ENCODE results near the gene PATJ.

The PATJ gene

DNA sequence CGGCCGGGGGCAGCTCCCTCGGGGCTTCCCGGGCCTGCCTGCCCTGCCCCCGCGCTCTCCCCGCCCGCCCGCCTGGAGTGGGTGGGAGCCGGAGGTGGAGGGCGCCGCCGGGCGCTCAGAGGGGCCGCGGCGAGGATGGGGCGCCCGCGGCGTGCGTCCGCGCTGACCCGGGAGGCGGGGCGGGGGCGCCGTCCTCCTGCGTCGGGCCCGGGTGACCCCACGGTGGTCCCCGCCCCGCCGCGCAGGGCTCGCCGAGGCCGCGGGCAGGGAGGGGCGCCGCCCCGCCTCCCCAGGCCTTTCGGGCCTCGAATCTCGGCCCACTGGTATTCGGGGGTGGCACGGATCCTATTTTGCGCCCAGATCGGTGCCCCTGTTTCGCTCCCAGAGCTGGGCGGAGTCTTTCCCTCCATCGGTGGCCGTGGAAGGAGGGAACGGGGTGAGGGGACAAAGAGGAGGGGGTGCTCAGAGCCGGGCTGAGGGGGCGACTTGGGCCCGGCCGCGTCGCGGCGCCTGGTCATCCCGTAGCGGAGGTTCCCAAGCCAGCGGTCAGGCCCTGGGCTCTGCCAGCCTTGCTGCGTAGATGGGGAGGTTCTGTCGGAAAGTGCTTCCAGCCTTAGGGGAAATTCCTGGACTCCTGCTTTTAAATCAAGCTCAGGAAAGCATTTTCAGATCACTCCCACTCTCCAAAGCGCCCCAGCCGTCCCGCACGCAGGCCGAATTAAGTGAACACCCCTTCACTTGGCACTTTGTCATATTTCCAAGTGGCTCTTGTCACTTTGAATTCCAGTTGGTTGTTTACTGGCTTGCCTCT, 545 bp downstream of the PATJ start:
- Histone ChIP-seq H3K36me3 (ENCODE audit: control insufficient read depth, insufficient read depth, low read length) (no peaks in the 10 kb centered on the region), H3K9me3 (ENCODE audit: control insufficient read depth, low read length) (no peaks in the 10 kb centered on the region), H3K27ac (peak overlapping the region; percentile 89), H3K27me3 (ENCODE audit: control insufficient read depth, insufficient read depth, low read length) (no peaks in the 10 kb centered on the region), H3K4me2 (ENCODE audit: low read length) (peak overlapping the region; percentile 93), H3K9ac (peak overlapping the region; percentile 53), H3K4me3 (ENCODE audit: low read depth, low read length) (peak overlapping the region; percentile 65), H2AFZ (peak overlapping the region; percentile 95), H3K4me1 (peaks cover 2% of the 10 kb centered on the region), H3K79me2 (peaks cover 2% of the 10 kb centered on the region)
- TF ChIP-seq, protein P1, sequence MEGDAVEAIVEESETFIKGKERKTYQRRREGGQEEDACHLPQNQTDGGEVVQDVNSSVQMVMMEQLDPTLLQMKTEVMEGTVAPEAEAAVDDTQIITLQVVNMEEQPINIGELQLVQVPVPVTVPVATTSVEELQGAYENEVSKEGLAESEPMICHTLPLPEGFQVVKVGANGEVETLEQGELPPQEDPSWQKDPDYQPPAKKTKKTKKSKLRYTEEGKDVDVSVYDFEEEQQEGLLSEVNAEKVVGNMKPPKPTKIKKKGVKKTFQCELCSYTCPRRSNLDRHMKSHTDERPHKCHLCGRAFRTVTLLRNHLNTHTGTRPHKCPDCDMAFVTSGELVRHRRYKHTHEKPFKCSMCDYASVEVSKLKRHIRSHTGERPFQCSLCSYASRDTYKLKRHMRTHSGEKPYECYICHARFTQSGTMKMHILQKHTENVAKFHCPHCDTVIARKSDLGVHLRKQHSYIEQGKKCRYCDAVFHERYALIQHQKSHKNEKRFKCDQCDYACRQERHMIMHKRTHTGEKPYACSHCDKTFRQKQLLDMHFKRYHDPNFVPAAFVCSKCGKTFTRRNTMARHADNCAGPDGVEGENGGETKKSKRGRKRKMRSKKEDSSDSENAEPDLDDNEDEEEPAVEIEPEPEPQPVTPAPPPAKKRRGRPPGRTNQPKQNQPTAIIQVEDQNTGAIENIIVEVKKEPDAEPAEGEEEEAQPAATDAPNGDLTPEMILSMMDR (IDR thresholded peaks at IDR 0.05) = no peak

DNA sequence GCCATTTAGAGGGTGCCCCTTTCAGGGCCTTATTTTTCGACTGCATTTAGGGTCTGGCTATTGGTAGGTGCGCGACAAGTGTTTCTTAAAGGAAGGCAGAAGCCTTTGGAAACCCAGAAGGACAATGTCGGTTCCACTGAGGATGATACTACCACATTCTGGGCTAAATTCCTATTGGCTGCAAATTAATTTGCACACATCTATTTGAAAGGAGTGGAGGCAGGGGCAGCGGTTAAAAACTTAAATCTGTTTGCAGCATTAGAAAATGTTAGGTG, 1.1 kb downstream of the PATJ start:
- Histone ChIP-seq H3K4me3 (ENCODE audit: low read depth, low read length) (peak overlapping the region; percentile 63), H3K27me3 (ENCODE audit: control insufficient read depth, insufficient read depth, low read length) (no peaks in the 10 kb centered on the region), H2AFZ (peak overlapping the region; percentile 95), H3K4me1 (peaks cover 2% of the 10 kb centered on the region), H3K79me2 (peaks cover 2% of the 10 kb centered on the region), H3K9me3 (ENCODE audit: control insufficient read depth, low read length) (no peaks in the 10 kb centered on the region), H3K4me2 (ENCODE audit: low read length) (peak overlapping the region; percentile 73), H3K27ac (peak overlapping the region; percentile 89), H3K9ac (peak overlapping the region; percentile 53), H3K36me3 (ENCODE audit: control insufficient read depth, insufficient read depth, low read length) (no peaks in the 10 kb centered on the region)
- TF ChIP-seq, protein P1 (IDR thresholded peaks at IDR 0.05) = no peak

GRCh38 chr1:61743716-61744580, 1.7 kb downstream of the PATJ start:
- TF ChIP-seq, protein P1 (IDR thresholded peaks at IDR 0.05) = no peak
- Histone ChIP-seq H3K9ac (no peak overlapping the region), H3K27ac (no peak overlapping the region), H3K79me2 (peaks cover 2% of the 10 kb centered on the region), H3K4me1 (peaks cover 2% of the 10 kb centered on the region), H3K4me2 (ENCODE audit: low read length) (peak overlapping the region; percentile 73), H3K36me3 (ENCODE audit: control insufficient read depth, insufficient read depth, low read length) (no peaks in the 10 kb centered on the region), H3K27me3 (ENCODE audit: control insufficient read depth, insufficient read depth, low read length) (no peaks in the 10 kb centered on the region), H3K4me3 (ENCODE audit: low read depth, low read length) (peak overlapping the region; percentile 63), H2AFZ (no peak overlapping the region), H3K9me3 (ENCODE audit: control insufficient read depth, low read length) (no peaks in the 10 kb centered on the region)

GRCh38 chr1:61746813-61747212, 4.5 kb downstream of the PATJ start:
- no peaks in the 10 kb centered on the region for H3K36me3 ChIP-seq (ENCODE audit: control insufficient read depth, insufficient read depth, low read length)
- H3K9me3 ChIP-seq (ENCODE audit: control insufficient read depth, low read length) = no peaks in the 10 kb centered on the region
- TF ChIP-seq, protein P1 (IDR thresholded peaks at IDR 0.05) = no peak
- no peak overlapping the region for H2AFZ ChIP-seq
- no peaks in the 10 kb centered on the region for H3K27me3 ChIP-seq (ENCODE audit: control insufficient read depth, insufficient read depth, low read length)
- H3K4me2 ChIP-seq (ENCODE audit: low read length) = no peak overlapping the region
- H3K27ac ChIP-seq = no peak overlapping the region
- peaks cover 2% of the 10 kb centered on the region for H3K4me1 ChIP-seq
- no peak overlapping the region for H3K4me3 ChIP-seq (ENCODE audit: low read depth, low read length)
- H3K79me2 ChIP-seq = no peaks in the 10 kb centered on the region
- no peak overlapping the region for H3K9ac ChIP-seq
